Measurements from ENCODE around the gene SH2D7.

GRCh38 chr15:78130466-78131294 is 38.3 kb downstream of the SH2D7 start:
- TF ChIP-seq, protein P1, sequence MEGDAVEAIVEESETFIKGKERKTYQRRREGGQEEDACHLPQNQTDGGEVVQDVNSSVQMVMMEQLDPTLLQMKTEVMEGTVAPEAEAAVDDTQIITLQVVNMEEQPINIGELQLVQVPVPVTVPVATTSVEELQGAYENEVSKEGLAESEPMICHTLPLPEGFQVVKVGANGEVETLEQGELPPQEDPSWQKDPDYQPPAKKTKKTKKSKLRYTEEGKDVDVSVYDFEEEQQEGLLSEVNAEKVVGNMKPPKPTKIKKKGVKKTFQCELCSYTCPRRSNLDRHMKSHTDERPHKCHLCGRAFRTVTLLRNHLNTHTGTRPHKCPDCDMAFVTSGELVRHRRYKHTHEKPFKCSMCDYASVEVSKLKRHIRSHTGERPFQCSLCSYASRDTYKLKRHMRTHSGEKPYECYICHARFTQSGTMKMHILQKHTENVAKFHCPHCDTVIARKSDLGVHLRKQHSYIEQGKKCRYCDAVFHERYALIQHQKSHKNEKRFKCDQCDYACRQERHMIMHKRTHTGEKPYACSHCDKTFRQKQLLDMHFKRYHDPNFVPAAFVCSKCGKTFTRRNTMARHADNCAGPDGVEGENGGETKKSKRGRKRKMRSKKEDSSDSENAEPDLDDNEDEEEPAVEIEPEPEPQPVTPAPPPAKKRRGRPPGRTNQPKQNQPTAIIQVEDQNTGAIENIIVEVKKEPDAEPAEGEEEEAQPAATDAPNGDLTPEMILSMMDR (conservative IDR thresholded peaks at IDR 0.05; ENCODE audit: low read depth, low read length): no peak
- TF ChIP-seq EZH2 (IDR thresholded peaks at IDR 0.05; ENCODE audit: borderline replicate concordance, low read depth, low read length, poor library complexity, severe bottlenecking): no peak
